SK-N-SH (cell line): Measurements from ENCODE around the gene RAB3IL1. TPM values are rescaled to one million over a fixed set of nuclear protein-coding genes. Genes with fewer than 3 reads are reported as not detected.

Experiments
- CTCF ChIA-PET: fragments of 300-600, 350-600 bp; formaldehyde crosslinking; extraction: SDS; loops from one replicate; lab custom pipeline; 2021; lab: Yijun Ruan, JAX
- POLR2A ChIA-PET: fragments of 350-600 bp; sonication (Branson Sonifier 250); formaldehyde crosslinking; extraction: SDS; loops from one replicate; lab custom pipeline; 2020; ENCODE audit warnings: antibody characterized with exemption, inconsistent platforms; lab: Yijun Ruan, JAX
- DNase-seq: peaks from one replicate; pipeline ENCODE4 v3.0.0; 2012
- H2AFZ ChIP-seq: fragments of 200-600 bp; sonication (generic); 2 replicates; pipeline ENCODE4 v1.8.1; 2016; ENCODE audit warnings: antibody characterized with exemption, mild to moderate bottlenecking, low read depth
- H3F3A ChIP-seq: fragments of 200-600 bp; sonication (generic); replicated peaks from 2 replicates; pipeline ENCODE3; 2016; ENCODE audit warnings: antibody characterized with exemption, mild to moderate bottlenecking; ENCODE audit not compliant: insufficient read depth
- H3K27ac ChIP-seq, 2 experiments: fragments of 200-500 bp in 1 of 2; fragments of 200-600 bp in 1 of 2; sonication (Bioruptor generic) in 1 of 2; sonication (generic), shearing (Covaris generic) in 1 of 2; 2 replicates each; pipeline versions ENCODE4 v1.5.1 to v1.6.1; 2014 to 2016; ENCODE audit warnings: low read depth in 2 of 2, inconsistent platforms in 1 of 2, low read length in 1 of 2, mild to moderate bottlenecking in 1 of 2, mixed read lengths in 1 of 2
- H3K27me3 ChIP-seq: fragments of 200-600 bp; sonication (generic), shearing (Covaris generic); 2 replicates; pipeline ENCODE4 v1.6.1; 2016; ENCODE audit warnings: mixed run types; ENCODE audit not compliant: insufficient read depth
- H3K36me3 ChIP-seq, 2 experiments: fragments of 200-500 bp in 1 of 2; fragments of 200-600 bp in 1 of 2; sonication (Bioruptor generic) in 1 of 2; sonication (generic) in 1 of 2; replicated peaks in 1 of 2; 2 replicates each; pipeline versions ENCODE3 to v1.5.1; 2014 to 2016; ENCODE audit warnings: low read length in 1 of 2, mild to moderate bottlenecking in 1 of 2; ENCODE audit not compliant: insufficient read depth in 2 of 2, control insufficient read depth in 1 of 2
- H3K4me1 ChIP-seq, 2 experiments: fragments of 200-500 bp in 1 of 2; fragments of 200-600 bp in 1 of 2; sonication (Bioruptor generic) in 1 of 2; sonication (generic), shearing (Covaris generic) in 1 of 2; 2 replicates each; pipeline versions ENCODE4 v1.5.1 to v1.6.1; 2014 to 2016; ENCODE audit warnings: low read depth in 1 of 2, low read length in 1 of 2, mixed run types in 1 of 2; ENCODE audit not compliant: insufficient read depth in 2 of 2, control insufficient read depth in 1 of 2
- H3K4me2 ChIP-seq: fragments of 200-600 bp; sonication (generic), shearing (Covaris generic); 2 replicates; pipeline ENCODE4 v1.6.1; 2017; ENCODE audit warnings: mixed run types
- H3K4me3 ChIP-seq, 2 experiments: fragments of 200-500 bp in 1 of 2; fragments of 200-600 bp in 1 of 2; sonication (Bioruptor generic) in 1 of 2; sonication (generic), shearing (Covaris generic) in 1 of 2; 2 replicates each; pipeline versions ENCODE4 v1.5.1 to v1.8.1; 2014 to 2016; ENCODE audit warnings: low read depth in 2 of 2, inconsistent platforms in 1 of 2, low read length in 1 of 2, mild to moderate bottlenecking in 1 of 2, mixed read lengths in 1 of 2, moderate library complexity in 1 of 2
- H3K79me2 ChIP-seq: fragments of 200-600 bp; sonication (generic); 2 replicates; pipeline ENCODE4 v1.8.1; 2017; ENCODE audit warnings: mild to moderate bottlenecking; ENCODE audit not compliant: insufficient read depth
- H3K9ac ChIP-seq: fragments of 200-600 bp; sonication (generic); 2 replicates; pipeline ENCODE4 v1.6.1; 2017; ENCODE audit warnings: mixed run types
- H3K9me2 ChIP-seq: fragments of 200-600 bp; sonication (generic); 2 replicates; pipeline ENCODE4 v1.6.1; 2017; ENCODE audit warnings: mixed run types
- H3K9me3 ChIP-seq: fragments of 200-600 bp; sonication (generic); 2 replicates; pipeline ENCODE4 v1.6.1; 2017; ENCODE audit warnings: mixed run types, mild to moderate bottlenecking, moderate library complexity
- H4K20me1 ChIP-seq: fragments of 200-600 bp; sonication (generic); 2 replicates; pipeline ENCODE4 v1.6.1; 2017; ENCODE audit warnings: mild to moderate bottlenecking, mixed run types; ENCODE audit not compliant: insufficient read depth
- EZH2phosphoT487 ChIP-seq: fragments of 200-600 bp; sonication (generic); IDR thresholded peaks from 2 replicates; pipeline ENCODE4 v1.6.1; 2017; ENCODE audit warnings: low read depth, mixed run types, mild to moderate bottlenecking, antibody characterized with exemption, moderate library complexity, borderline replicate concordance
- FOSL2 ChIP-seq: IDR thresholded peaks from 2 replicates; pipeline ENCODE4 v1.4.0; 2012; ENCODE audit warnings: low read depth, mild to moderate bottlenecking, moderate library complexity, borderline replicate concordance
- JUND ChIP-seq: IDR thresholded peaks from 2 replicates; pipeline ENCODE4 v1.4.0; 2012
- MXI1 ChIP-seq: IDR thresholded peaks from 2 replicates; pipeline ENCODE4 v1.6.1; 2012; ENCODE audit warnings: mild to moderate bottlenecking, low read depth, low read length, improper control_type of control experiment
- NFIC ChIP-seq: IDR thresholded peaks from 2 replicates; pipeline ENCODE4 v1.4.0; 2012; ENCODE audit warnings: borderline replicate concordance
- POLR2AphosphoS5 ChIP-seq: IDR thresholded peaks from 2 replicates; pipeline ENCODE4 v1.6.1; 2012; ENCODE audit warnings: low read depth, low read length
- RAD21 ChIP-seq: IDR thresholded peaks from 2 replicates; pipeline ENCODE4 v1.6.1; 2012; ENCODE audit warnings: mild to moderate bottlenecking, low read length
- RFX5 ChIP-seq: IDR thresholded peaks from 2 replicates; pipeline ENCODE4 v1.6.1; 2012; ENCODE audit warnings: mild to moderate bottlenecking, improper control_type of control experiment, low read length
- RXRA ChIP-seq: IDR thresholded peaks from 2 replicates; pipeline ENCODE4 v1.4.0; 2012; ENCODE audit warnings: low read depth, mild to moderate bottlenecking, borderline replicate concordance
- YY1 ChIP-seq: IDR thresholded peaks from 2 replicates; pipeline ENCODE4 v1.4.0; 2012; ENCODE audit warnings: low read depth, mild to moderate bottlenecking
- WGBS: methylation state at CpG from one replicate; pipeline ENCODE4 v1.1.6; 2017; ENCODE audit warnings: low lambda C conversion rate; 5-methylcytosine and 5-hydroxymethylcytosine counted together
- polyA plus RNA-seq, 3 experiments: library from polyadenylated mRNA; depleted of rRNA; stranded (reverse); fragments of >200 nt; gene quantifications; 2 replicates each; pipeline ENCODE4 v1.2.3, GENCODE V29; 2012
- TF ChIP-seq, protein P1 (sequence below): IDR thresholded peaks from 2 replicates; pipeline ENCODE4 v1.4.0; 2012; ENCODE audit warnings: low read depth
- TF ChIP-seq, protein P2 (sequence below): IDR thresholded peaks from 2 replicates; pipeline ENCODE4 v1.4.0; 2012; ENCODE audit warnings: low read depth, borderline replicate concordance
- TF ChIP-seq, protein P3 (sequence below): IDR thresholded peaks from 2 replicates; pipeline ENCODE4 v1.4.0; 2012; ENCODE audit warnings: low read depth, borderline replicate concordance

RAB3IL1 gene
- polyA plus RNA-seq, 1 of the 3 experiments (the other 2 are of a cell fraction): 10.2 TPM

DNA sequence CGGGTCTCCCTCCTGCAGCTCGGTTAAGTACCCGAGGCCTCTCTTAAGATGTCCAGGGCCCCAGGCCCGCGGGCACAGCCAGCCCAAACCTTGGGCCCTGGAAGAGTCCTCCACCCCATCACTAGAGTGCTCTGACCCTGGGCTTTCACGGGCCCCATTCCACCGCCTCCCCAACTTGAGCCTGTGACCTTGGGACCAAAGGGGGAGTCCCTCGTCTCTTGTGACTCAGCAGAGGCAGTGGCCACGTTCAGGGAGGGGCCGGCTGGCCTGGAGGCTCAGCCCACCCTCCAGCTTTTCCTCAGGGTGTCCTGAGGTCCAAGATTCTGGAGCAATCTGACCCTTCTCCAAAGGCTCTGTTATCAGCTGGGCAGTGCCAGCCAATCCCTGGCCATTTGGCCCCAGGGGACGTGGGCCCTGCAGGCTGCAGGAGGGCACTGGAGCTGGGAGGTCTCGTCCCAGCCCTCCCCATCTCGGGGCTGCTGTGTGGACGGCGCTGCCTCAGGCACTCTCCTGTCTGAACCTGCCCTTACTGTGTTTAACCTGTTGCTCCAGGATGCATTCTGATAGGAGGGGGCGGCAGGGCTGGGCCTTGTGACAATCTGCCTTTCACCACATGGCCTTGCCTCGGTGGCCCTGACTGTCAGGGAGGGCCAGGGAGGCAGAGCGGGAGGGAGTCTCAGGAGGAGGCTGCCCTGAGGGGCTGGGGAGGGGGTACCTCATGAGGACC, 51.0 kb downstream of the RAB3IL1 start:
- Histone ChIP-seq H3K4me2 (no peak overlapping the region), H3K9ac (no peak overlapping the region), H3K4me3 (no peak overlapping the region), H3K27me3 (no peaks in the 10 kb centered on the region), H3K79me2 (no peaks in the 10 kb centered on the region), H3K4me1 (peaks cover 0 to 10% of the 10 kb centered on the region in 2 experiments; a peak in 2 of 4 replicates), H3K9me2 (no peaks in the 10 kb centered on the region), H3K9me3 (no peaks in the 10 kb centered on the region), H2AFZ (no peak overlapping the region), H4K20me1 (no peaks in the 10 kb centered on the region), H3K27ac (no peak overlapping the region; a peak in 1 of 4 replicates), H3F3A (no peaks in the 10 kb centered on the region), H3K36me3 (peaks cover 0 to 15% of the 10 kb centered on the region in 2 experiments)
- ChIA-PET POLR2A (interaction anchor here (1.1 kb wide), 1 partner anchor 24 kb away, joined by 3 read pairs; no protein-coding TSS in a partner anchor), CTCF (interaction anchor here (1.3 to 10.6 kb wide), 4 partner anchors 13 to 241 kb away, joined by 6 to 91 read pairs (median 8); no protein-coding TSS in a partner anchor)
- DNase-seq: no peak
- WGBS: 89% methylated on average over 12 of the region's 18 CpGs
- no peak for TF ChIP-seq POLR2AphosphoS5
- TF ChIP-seq NFIC: no peak
- no peak for TF ChIP-seq YY1
- TF ChIP-seq, protein P1, sequence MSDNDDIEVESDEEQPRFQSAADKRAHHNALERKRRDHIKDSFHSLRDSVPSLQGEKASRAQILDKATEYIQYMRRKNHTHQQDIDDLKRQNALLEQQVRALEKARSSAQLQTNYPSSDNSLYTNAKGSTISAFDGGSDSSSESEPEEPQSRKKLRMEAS: no peak
- no peak for TF ChIP-seq EZH2phosphoT487
- TF ChIP-seq FOSL2: no peak
- no peak for TF ChIP-seq RXRA
- TF ChIP-seq RAD21: no peak
- TF ChIP-seq, protein P2, sequence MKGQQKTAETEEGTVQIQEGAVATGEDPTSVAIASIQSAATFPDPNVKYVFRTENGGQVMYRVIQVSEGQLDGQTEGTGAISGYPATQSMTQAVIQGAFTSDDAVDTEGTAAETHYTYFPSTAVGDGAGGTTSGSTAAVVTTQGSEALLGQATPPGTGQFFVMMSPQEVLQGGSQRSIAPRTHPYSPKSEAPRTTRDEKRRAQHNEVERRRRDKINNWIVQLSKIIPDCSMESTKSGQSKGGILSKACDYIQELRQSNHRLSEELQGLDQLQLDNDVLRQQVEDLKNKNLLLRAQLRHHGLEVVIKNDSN: no peak
- no peak for TF ChIP-seq JUND
- TF ChIP-seq MXI1: no peak
- TF ChIP-seq RFX5: no peak
- TF ChIP-seq, protein P3, sequence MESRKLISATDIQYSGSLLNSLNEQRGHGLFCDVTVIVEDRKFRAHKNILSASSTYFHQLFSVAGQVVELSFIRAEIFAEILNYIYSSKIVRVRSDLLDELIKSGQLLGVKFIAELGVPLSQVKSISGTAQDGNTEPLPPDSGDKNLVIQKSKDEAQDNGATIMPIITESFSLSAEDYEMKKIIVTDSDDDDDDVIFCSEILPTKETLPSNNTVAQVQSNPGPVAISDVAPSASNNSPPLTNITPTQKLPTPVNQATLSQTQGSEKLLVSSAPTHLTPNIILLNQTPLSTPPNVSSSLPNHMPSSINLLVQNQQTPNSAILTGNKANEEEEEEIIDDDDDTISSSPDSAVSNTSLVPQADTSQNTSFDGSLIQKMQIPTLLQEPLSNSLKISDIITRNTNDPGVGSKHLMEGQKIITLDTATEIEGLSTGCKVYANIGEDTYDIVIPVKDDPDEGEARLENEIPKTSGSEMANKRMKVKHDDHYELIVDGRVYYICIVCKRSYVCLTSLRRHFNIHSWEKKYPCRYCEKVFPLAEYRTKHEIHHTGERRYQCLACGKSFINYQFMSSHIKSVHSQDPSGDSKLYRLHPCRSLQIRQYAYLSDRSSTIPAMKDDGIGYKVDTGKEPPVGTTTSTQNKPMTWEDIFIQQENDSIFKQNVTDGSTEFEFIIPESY: no peak
